MCF 10A (cell line): Measurements from ENCODE around the gene CHN1. TPM values are rescaled to one million over a fixed set of nuclear protein-coding genes. Genes with fewer than 3 reads are reported as not detected.
A peak's percentile ranks its signal among the peaks of the same experiment; 100 is the strongest.

Experiments
- BruUV-seq: library from RNA; stranded (reverse); fragments of 400-500 nt; replicated peaks from 2 replicates; lab custom pipeline; 2021; lab: Mats Ljungman, UMichigan
- CTCF ChIA-PET: fragments of 300-600 bp; sonication (Branson Sonifier 250); formaldehyde crosslinking; extraction: SDS; loops from one replicate; lab custom pipeline; 2021; ENCODE audit warnings: antibody characterized with exemption, inconsistent platforms; lab: Yijun Ruan, JAX
- POLR2A ChIA-PET: fragments of 300-600, 350-650 bp; sonication (Branson Sonifier 250); formaldehyde crosslinking; extraction: SDS; loops from one replicate; lab custom pipeline; 2020; ENCODE audit warnings: antibody characterized with exemption, inconsistent platforms; lab: Yijun Ruan, JAX
- DNase-seq: peaks from one replicate; pipeline ENCODE4 v3.0.0-alpha.2; 2018; ENCODE audit not compliant: unreplicated experiment
- H3K27ac Mint-ChIP-seq: one replicate; pipeline ENCODE4 v1.8.0; 2022; ENCODE audit warnings: mild to moderate bottlenecking, low read depth, mixed read lengths; ENCODE audit not compliant: unreplicated experiment
- H3K27me3 Mint-ChIP-seq: one replicate; pipeline ENCODE4 v1.8.0; 2022; ENCODE audit warnings: mixed read lengths; ENCODE audit not compliant: insufficient read depth, unreplicated experiment
- H3K36me3 Mint-ChIP-seq: one replicate; pipeline ENCODE4 v1.8.0; 2022; ENCODE audit warnings: mild to moderate bottlenecking, moderate library complexity, mixed read lengths; ENCODE audit not compliant: insufficient read depth, unreplicated experiment
- H3K4me1 Mint-ChIP-seq: one replicate; pipeline ENCODE4 v1.8.0; 2022; ENCODE audit warnings: mixed read lengths; ENCODE audit not compliant: insufficient read depth, unreplicated experiment
- H3K4me3 Mint-ChIP-seq: one replicate; pipeline ENCODE4 v1.8.0; 2022; ENCODE audit warnings: mild to moderate bottlenecking, moderate library complexity, mixed read lengths; ENCODE audit not compliant: unreplicated experiment
- H3K9me3 Mint-ChIP-seq: one replicate; pipeline ENCODE4 v1.8.0; 2022; ENCODE audit warnings: mixed read lengths; ENCODE audit not compliant: unreplicated experiment
- CTCF ChIP-seq: fragments of 200-600 bp; IDR thresholded peaks from one replicate; pipeline ENCODE4 v1.8.0; 2022; ENCODE audit warnings: antibody characterized with exemption, mild to moderate bottlenecking; ENCODE audit not compliant: unreplicated experiment
- intact Hi-C: fragments of 100-400 bp; cut with micrococcal nuclease; formaldehyde crosslinking; loops from 2 replicates; pipeline ENCODE4 v1.14.1; 2022
- total RNA-seq: library from RNA; stranded (reverse); gene quantifications from 2 replicates; pipeline ENCODE4 v1.2.3, GENCODE V29; 2022

Gene CHN1
- total RNA-seq, 1 experiment from 2014 or later, result 6.0 TPM

DNA sequence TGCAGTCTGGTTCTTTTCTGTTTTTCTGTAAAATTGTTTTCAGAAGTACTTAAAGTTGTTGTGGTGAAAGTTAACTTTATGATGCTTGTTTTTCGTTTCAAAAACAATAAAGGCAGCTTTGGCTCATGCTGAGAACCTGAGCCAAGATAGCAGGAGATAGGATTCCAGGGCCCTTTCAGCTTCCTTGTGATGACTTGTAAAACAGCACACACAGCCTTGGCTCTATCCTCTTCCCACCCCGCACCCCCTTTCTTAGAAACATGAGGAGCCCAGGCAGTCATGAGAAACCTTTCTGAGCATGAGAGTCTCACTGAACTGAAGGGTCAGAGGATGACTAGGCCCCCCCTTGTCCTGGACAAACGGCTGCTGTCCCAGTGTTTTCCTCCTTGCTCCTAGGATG is 228.5 kb downstream of the CHN1 start:
- CTCF ChIA-PET, result interaction anchor here (1.1 to 9.2 kb wide), 2 partner anchors 204 to 208 kb away, joined by 3 to 259 read pairs; no protein-coding TSS in a partner anchor
- POLR2A ChIA-PET, result interaction anchor here (0.5 kb wide), 1 partner anchor 1979 kb away, joined by 3 read pairs; no protein-coding TSS in a partner anchor
- TF ChIP-seq CTCF, result no peak
- no TSS peak for BruUV-seq
- intact Hi-C loops, result no loop called here
- Mint-ChIP-seq H3K4me1 (peaks cover 18% of the 10 kb centered on the region), H3K4me3 (no peak overlapping the region), H3K9me3 (no peaks in the 10 kb centered on the region), H3K27ac (no peak overlapping the region), H3K36me3 (no peaks in the 10 kb centered on the region), H3K27me3 (no peaks in the 10 kb centered on the region)
- DNase-seq, result no peak

GRCh38 chr2:174776223-174776622 is 229.0 kb downstream of the CHN1 start:
- Mint-ChIP-seq H3K4me3 (no peak overlapping the region), H3K27ac (no peak overlapping the region), H3K4me1 (peaks cover 18% of the 10 kb centered on the region), H3K9me3 (no peaks in the 10 kb centered on the region), H3K36me3 (no peaks in the 10 kb centered on the region), H3K27me3 (no peaks in the 10 kb centered on the region)
- TF ChIP-seq CTCF, result peak; percentile 28
- ChIA-PET POLR2A (interaction anchor here (1.1 kb wide), 1 partner anchor 60 kb away, joined by 6 read pairs; no protein-coding TSS in a partner anchor), CTCF (interaction anchor here (0.5 to 9.2 kb wide), 7 partner anchors 20 to 771 kb away, joined by 3 to 259 read pairs (median 3); no protein-coding TSS in a partner anchor)
- BruUV-seq, result no TSS peak
- intact Hi-C loops, result no loop called here
- no peak for DNase-seq

DNA sequence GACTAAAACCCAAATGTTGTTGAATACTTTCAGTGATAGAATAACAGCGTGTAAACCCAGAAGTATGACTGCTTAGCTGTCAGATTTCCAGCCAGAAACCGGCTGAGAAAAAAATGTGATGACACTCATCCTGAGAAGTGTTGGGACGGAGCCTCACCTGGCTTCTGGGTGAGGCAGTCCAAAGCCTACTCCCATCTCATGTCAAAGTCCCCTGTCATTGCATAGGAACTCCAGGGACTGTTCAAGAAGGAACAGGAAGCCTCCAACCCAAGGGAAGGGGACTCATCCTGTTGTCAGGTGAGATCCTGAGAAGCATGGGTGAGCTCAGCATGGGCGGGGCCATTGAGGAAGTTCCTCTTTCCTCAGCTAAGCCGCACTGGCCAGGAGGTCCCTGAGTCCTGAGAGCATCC is 229.6 kb downstream of the CHN1 start:
- TF ChIP-seq CTCF, result no peak
- Mint-ChIP-seq H3K4me1 (peaks cover 18% of the 10 kb centered on the region), H3K4me3 (no peak overlapping the region), H3K27me3 (no peaks in the 10 kb centered on the region), H3K36me3 (no peaks in the 10 kb centered on the region), H3K9me3 (no peaks in the 10 kb centered on the region), H3K27ac (no peak overlapping the region)
- DNase-seq, result no peak
- CTCF ChIA-PET, result interaction anchor here (0.6 to 9.2 kb wide), 11 partner anchors 10 to 262 kb away, joined by 3 to 259 read pairs (median 3); no protein-coding TSS in a partner anchor
- BruUV-seq, result no TSS peak
- intact Hi-C loops, result no loop called here
- POLR2A ChIA-PET, result interaction anchor here (1.1 kb wide), 1 partner anchor 61 kb away, joined by 6 read pairs; no protein-coding TSS in a partner anchor

DNA sequence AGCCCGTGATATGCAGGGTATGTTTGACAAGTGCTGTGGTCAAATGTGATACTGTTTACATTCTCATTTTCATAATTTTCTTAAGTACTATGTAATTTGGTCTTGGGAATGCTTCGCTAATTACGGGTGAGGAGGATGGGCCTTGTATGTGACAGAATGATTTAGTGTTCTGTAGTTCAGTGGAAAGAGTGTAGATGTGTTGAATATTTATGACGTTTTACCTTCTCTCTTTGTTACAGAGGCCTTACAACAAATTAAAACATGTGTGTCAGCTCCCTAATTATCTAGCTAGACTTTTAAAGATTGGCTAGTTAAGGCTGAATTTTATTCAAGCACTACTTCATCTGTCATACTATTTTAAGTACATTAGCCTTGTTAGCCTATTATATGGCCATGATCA is 230.3 kb downstream of the CHN1 start:
- no peaks in the 10 kb centered on the region for H3K27me3 Mint-ChIP-seq
- BruUV-seq, result no TSS peak
- H3K4me1 Mint-ChIP-seq, result peaks cover 18% of the 10 kb centered on the region
- H3K36me3 Mint-ChIP-seq, result no peaks in the 10 kb centered on the region
- intact Hi-C loops, result loop anchor here (5.0 kb wide), 1 partner anchor 72 kb away; no protein-coding TSS in a partner anchor
- TF ChIP-seq CTCF, result no peak
- no peak overlapping the region for H3K27ac Mint-ChIP-seq
- DNase-seq, result no peak
- H3K4me3 Mint-ChIP-seq, result no peak overlapping the region
- CTCF ChIA-PET, result interaction anchor here (0.6 to 9.2 kb wide), 7 partner anchors 9 to 262 kb away, joined by 3 to 259 read pairs (median 3); no protein-coding TSS in a partner anchor
- H3K9me3 Mint-ChIP-seq, result no peaks in the 10 kb centered on the region
- POLR2A ChIA-PET, result interaction anchor here (1.2 kb wide), 1 partner anchor 61 kb away, joined by 5 read pairs; no protein-coding TSS in a partner anchor
